SHP77 (cell line): Measurements from ENCODE around the gene KDM2B.
A peak's percentile ranks its signal among the peaks of the same experiment; 100 is the strongest.

Source experiments
- DNase-seq, 2 experiments: peaks; one replicate each; lab custom pipeline; 2025; lab: John Stamatoyannopoulos, UW

The KDM2B gene

DNA sequence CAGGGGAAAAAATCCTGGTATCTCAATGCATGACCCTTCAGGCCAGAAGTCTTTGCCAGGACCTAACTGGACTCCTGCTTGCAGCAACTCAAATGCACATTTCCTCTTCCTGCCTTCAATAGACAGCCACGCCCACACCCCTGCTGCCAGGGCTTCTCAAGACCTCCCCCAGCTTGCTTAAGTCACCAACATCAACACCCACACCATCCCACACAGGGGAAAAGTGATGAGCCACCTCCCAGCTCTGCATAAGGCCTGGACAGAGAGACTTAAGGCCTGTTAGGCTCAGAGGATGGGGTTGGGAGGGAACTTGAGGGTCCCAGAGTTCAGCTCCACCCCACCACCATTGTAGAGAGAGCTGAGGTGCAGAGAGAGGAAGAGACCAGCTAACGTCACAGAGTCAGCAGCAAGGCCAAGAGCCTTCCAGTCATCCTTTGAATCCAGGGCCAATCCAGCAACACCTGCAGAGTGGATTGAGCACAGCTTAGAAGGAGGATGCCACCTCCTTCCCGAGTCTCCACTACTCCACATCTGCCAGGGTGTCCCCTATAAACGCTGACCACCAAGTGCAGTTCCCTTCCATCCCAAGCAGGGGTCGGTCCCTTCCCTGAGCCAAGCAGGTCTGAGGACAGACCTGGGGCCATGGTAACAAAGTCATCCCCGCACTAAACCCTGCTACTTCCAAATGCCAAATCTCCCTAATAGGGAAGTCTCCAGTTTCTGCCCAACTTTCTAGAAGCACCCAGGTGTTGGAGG lies 50.0 kb downstream of the KDM2B start:
- no peak for DNase-seq

DNA sequence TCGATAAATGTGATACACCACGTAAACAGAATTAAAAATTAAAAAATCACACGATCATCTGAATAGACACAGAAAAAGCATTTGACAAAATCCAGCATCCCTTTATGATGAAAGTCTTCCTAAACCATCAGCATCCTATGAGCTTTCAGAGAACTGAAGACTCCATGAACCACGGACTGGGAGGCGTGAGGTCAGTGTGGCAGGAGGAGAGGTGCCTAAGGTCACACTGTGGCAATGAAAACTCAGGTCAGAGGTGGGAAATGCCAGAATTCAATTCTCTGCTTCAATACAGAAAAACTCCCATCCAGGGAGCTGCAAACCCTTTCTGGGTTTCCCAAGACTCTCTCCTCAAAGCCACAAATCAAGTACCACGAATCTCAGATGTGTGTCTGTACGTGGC lies 51.6 kb downstream of the KDM2B start:
- no peak for DNase-seq

GRCh38 chr12:121525411-121525810 lies 55.4 kb downstream of the KDM2B start:
- DNase-seq, result no peak

- no peak for DNase-seq
These were observed 56.5 kb downstream of the KDM2B start for GRCh38 chr12:121524196-121524916.

DNA sequence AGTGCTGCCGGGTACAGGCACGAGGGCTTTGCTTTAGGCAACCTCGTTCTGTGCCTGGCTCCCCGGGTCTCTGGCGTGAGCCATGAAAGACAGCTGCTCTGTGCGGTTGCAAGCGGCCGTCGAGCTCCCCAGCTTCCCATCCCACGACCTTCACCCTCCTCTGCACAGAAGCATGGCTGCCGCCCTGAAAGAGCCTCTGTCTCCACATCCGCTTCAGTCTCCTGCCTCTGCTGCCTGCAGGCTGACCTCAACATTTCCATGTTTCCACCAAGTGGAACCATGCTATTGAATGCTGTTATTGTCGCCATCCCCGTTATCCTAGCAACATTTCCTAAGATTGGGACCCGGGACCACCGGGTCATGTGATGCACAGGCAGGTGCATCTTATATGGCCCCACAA lies 57.1 kb downstream of the KDM2B start:
- no peak for DNase-seq

DNA sequence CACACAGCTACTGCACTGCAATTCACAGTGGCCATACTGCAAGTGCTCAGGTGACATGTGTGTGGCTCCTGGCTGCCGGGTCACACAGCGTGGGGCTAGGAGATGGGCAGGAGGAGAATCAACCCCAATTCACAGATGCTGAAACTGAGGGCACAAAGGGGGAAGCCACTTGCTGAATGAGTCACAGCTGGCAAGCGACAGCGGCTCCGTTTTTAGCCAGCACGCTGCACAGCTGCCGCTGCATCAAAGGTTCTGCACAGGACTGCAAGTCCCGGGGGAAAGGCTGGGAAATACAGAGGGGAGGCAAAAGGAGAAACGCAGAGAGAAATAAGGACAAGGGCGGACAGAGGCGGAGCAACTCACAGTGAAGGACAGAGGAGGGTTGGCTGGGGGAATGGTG lies 57.9 kb downstream of the KDM2B start:
- DNase-seq, result no peak

DNA sequence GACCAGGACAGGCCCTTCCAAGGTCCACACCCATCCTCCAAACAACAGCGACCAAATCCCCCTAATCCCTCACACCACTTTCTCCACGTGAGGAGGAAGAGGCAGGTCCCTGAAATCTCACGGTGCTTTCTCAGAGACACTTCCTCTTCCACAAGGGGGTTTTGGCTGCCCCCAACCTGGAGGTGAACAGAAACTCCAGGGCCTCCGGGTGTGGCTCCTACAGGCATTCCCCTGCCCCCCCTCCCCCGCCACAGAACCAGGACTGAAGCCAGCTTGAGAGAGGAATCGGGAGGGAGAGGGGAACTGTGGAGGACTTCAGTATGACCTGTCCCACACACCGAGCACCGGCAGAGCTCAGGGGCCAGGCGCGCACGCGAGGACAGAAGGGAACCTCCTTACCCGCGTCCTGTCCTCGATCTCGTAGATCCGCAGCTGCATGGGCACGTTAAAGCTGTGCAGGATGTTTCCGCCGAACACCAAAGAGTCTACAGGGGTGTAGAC lies 60.2 kb downstream of the KDM2B start:
- DNase-seq, result no peak

DNA sequence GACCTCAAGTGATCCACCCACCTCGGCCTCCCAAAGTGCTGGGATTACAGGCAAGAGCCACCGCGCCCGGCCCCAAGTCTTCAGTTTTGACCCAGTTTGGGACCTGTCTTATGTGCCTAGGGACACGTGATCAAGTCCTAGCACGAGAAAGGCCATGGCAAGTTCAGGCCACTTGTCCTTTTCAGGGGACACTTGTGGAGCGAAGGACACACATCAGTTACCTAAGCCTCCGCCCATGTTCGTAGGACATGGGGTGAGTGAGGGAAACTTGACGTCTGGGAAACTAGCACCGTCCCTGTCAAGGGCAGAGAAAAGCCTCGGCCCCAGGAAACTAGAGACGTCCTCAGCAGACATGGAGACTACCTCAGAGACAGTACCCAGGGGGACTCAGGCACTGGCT lies 60.7 kb downstream of the KDM2B start:
- no peak for DNase-seq

DNA sequence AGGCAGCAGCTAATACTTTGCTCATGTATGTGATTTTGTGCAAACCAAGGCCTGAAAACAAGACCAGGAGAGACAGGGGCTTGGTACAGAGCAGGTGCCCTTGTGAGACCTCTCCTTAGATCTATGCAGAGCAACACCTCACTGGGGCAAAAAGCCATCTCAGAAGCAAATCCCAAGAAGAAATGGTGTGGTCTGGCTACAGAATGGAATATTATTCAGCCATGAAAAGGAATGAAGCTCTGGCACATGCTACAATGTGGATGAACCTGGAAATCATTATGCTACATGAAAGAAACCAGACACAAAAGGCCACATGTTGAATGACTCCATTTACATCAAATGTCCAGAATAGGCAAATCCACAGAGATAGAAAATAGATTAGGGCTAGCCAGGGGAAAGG lies 61.6 kb downstream of the KDM2B start:
- no peak for DNase-seq

- no peak for DNase-seq
These were observed 62.2 kb downstream of the KDM2B start for GRCh38 chr12:121518656-121519055.

- DNase-seq, result no peak
These were observed 64.3 kb downstream of the KDM2B start for GRCh38 chr12:121516437-121517011.

DNA sequence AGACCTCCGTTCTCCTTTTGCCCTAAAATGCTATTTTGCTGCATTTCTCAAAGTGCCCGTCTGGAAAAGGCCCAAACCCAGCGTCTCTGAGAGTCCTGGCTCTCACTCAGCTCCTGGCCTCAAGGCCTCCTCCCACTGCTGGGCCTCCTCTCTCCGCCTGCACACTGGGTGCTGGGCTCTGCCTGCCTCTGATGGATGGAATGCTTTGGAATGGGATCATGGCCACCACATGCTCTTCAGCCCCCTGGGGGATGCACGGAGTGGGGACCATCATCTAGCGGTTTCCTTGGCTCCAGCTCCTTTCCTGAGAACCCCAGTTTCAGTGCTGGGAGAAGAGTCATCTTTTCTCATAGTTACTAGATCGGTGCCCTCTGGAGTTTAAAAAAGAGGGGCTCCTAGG lies 65.2 kb downstream of the KDM2B start:
- no peak for DNase-seq

- no peak for DNase-seq
These were observed 66.6 kb downstream of the KDM2B start for GRCh38 chr12:121514184-121514742.

GRCh38 chr12:121513464-121514183 lies 67.2 kb downstream of the KDM2B start:
- DNase-seq, result peak; percentile 1 to 2

DNA sequence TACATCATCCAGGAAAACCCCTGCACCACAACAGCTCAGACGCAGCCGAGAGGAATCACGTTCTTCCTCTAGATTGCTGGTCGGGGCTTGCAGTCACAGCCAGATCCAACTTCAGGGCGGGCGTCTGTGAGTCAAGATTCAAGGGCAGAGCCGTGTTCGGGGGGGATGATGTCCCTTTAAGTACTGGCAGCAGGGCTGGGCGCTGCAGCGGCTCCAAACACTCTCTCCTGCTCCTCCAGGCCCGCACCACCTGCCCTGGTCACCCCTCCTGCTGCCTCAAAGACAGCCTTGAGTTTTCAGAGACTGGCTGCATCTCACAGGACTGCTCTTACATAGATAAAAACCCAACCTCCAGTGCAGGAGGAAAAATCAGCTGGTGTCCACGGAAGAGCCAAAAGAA lies 68.3 kb downstream of the KDM2B start:
- DNase-seq, result no peak

DNA sequence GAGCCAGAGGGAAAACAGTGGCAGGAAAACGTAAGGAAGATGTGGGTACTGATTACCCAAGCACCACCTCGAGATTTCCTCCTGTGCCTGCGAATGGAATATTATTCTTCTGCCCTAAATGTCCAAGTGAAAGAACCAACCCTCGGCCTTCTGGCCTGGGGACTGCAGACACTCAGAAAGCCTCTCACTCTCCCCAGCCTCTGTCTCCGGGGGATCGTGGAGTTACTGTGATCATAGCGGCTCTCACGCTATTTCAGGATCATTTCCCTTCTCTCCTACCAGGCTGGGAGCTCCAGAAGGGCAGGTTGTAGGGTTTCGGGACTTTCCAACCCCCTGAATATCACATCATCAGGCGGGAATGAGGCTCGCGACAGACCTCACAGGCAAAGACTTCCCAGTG lies 68.9 kb downstream of the KDM2B start:
- DNase-seq, result no peak

- no peak for DNase-seq
These were observed 71.5 kb downstream of the KDM2B start for GRCh38 chr12:121509339-121509738.

DNA sequence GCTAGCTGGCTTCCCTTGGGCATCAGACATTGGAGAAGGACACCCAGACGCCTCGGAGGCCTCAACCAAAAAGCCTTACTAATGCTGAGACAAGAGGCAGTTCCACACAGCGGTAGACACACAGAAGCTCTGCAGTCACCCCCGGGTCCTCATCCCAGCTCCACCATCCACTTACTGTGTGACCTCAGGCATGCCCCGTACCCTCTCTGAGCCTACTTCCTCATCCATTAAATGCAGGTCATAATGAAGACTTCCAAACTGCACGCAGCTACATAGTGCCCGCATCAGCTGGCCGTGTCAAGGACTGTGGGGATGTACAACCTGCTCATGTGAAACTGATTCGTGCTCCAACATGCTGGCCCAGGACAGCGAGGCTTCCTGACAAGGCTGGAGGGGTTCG lies 72.3 kb downstream of the KDM2B start:
- no peak for DNase-seq

DNA sequence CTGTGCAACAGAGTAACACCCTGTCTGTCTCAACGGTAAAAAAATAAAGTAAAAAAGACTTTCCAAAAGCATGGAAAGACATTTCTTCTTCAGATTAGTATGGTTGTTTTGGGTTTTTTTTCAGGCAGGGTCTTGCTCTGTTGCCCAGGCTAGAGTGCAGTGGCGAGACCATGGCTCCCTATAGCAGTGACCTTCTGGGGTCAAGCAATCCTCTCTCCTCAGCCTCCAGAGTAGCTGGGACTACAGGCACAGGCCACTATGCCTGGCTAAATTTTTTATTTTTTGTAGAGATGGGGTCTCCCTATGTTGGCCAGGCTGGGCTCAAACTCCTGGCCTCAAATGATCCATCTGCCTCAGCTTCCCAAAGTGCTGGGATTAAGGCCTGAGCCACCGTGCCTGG lies 72.8 kb downstream of the KDM2B start:
- DNase-seq, result no peak

DNA sequence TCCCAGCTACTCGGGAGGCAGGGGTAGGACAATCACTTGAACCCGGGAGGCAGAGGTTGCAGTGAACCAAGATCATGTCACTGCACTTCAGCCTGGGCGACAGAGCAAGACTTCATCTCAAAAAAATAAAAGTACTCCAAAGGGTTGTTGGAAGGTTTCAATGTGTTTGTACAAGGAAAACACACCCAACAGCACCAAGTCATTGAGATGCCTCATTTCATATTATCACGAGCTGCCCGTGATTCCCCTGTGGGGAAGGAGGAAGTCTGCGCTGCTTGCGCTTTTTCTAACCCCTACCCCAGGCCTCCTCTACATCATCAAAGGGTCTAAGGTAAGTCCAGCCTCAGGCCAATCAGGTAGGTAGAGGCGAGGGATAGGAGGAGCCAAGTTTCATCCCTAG lies 73.6 kb downstream of the KDM2B start:
- no peak for DNase-seq

DNA sequence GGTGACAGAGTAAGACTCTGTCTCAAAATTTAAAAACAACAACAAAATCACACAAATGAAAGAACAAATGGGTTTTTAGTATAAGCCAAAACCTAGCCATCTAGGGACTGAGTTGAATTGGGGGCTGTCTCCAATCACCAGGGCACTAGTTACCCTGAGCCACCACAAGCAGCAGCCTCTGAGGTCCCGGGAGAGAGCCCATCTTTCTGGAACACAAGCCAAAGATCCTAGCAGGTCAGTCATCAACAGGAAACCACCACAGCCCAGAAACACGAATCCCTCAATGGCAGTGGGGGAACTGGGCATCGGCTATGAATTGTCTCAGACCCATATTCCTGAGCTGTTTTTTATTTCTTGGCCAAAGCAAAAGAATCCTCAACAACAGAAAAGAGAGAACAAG lies 75.3 kb downstream of the KDM2B start:
- no peak for DNase-seq

GRCh38 chr12:121504505-121504904 lies 76.3 kb downstream of the KDM2B start:
- DNase-seq, result no peak
